GM19328 (cell line): Measurements from ENCODE around the gene SCN7A.
A peak's percentile ranks its signal among the peaks of the same experiment; 100 is the strongest.
"Not testable (repeated sequence)": the region's sequence is repeated elsewhere in the genome, so short reads cannot be mapped to it uniquely, and the experiment has no call there.

Experiments
- ATAC-seq: cut with Tn5 transposase; IDR thresholded peaks from one replicate; pipeline ENCODE4 v1.9.1; 2021; ENCODE audit warnings: mild to moderate bottlenecking, moderate library complexity; ENCODE audit not compliant: unreplicated experiment

Gene SCN7A

DNA sequence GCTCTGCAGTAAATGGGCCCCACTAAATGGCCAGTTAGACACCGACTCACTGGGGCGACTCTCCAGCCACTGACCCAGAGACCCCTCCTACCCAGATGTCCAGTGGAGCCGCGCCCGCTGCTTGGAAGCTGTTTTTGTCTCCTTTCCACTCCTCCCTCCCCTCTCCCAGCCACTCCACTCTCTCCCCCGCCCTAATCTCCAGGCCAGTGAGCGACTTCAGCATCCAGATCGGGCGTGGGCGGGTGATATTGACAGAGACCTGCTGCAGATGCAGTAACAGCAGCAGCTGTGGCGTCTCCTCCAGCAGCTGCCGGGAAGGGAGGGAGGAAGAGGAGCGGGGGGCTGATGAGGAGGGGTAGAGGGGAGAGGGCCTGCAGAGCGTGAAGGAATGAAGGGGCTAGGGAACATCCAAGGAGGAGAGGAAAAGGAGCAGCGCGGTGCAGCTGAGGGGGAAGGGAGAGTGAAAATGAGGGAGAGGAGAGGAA is at the start of gene SCN7A:
SCN7A (minus strand) TSS at position 110 of the 485 bp plus-strand sequence. CDS start 16,553 bp downstream, outside the sequence.
- no peak for ATAC-seq

GRCh38 chr2:166539340-166540162 is 45.5 kb upstream of the SCN7A start:
- peak; percentile 92 for ATAC-seq

DNA sequence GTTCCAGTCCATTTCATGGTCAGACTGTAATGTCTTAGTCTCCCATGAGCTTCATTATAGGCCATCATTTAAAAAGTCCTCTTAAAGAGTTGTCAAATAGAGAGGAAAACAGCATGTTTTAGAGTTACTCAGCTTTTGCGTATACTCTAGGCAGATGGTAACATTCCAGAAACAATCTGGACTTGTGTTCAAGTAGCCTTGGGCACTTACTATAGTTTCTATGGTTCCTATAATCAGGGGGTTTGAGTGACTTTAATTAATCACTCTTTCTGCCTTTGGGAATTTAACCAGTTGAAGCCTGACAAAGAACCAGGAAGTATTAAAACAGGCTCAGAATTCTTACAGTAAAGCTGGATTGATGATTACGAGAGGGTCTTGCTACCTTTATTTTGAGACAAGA is 42.1 kb upstream of the SCN7A start:
- ATAC-seq: no peak

DNA sequence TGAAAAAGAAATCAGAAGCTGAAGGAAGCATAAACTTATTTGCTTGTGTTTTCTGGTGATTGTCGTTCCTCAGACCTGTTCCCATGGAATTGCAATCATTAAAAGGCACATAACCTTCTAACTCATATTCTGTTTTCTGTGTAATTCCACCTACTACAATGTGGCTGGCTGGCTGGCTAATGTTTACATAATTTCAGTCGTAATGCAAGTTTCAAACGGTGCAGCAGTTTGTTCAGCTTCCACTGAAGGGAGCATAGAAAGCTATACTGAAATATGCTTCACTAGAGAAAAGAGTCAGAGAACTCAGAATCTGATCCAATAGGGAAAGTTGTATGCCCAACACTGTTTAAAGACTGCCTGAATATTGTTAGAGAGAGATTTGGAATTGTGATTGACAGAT is 27.1 kb upstream of the SCN7A start:
- no peak for ATAC-seq

GRCh38 chr2:166520604-166521003 is 26.6 kb upstream of the SCN7A start:
- no peak for ATAC-seq

DNA sequence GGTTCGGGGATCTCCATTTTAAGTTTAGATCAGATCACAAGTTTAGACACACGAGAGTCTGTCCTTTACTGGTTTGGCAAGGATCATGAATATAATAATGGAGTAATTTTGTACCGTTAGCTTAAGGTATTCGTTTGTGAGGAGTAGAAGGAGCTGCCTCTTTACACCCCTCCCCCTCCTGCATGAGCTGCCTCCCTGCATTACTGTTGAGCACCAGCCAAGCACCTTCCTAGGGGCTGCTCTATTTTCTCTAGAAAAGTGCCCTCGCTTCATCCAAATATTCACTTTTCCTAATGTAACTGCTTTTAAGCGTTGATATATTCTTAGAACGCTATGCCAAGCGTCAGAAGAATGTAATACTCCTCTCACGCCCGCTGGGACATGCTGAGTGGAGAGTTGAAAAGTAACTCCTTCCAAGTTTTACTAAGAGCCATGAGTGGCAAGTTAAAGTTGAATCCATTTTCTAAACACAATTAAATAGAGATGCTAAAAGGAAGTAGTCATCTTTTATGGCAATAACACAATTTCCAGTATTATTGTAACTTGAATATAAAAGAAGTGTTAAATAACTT is 25.4 kb upstream of the SCN7A start:
- ATAC-seq: no peak

GRCh38 chr2:166518634-166519390 is 24.8 kb upstream of the SCN7A start:
- ATAC-seq: no peak

GRCh38 chr2:166517533-166518061 is 23.5 kb upstream of the SCN7A start:
- no peak for ATAC-seq

DNA sequence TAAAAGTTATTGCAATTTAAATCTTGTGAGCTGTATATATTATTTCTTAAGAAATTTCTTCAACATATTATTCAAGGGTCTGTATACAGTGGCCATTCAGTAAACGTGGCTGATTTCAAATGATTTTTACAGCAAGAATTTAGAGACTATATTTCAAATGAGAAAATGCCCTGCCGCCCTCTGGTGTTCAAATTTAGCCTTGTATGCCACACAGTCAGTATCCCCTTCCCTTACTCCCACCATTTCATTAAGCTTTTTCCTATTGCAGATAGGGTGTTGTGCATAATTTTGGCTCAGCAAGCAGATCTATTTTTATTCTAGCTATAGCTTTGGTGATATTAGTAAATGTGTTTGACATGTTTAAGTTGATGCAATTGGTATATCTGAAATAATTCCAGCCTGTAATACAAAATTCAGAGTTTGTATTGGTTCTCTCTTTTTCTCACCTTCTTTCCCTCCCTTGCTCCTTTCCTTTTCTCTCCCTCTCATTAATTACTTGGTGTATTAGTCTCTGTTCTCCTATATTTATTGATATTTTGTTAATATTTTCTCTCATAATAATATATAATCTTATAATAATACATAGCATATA is 22.8 kb upstream of the SCN7A start:
- no peak for ATAC-seq

DNA sequence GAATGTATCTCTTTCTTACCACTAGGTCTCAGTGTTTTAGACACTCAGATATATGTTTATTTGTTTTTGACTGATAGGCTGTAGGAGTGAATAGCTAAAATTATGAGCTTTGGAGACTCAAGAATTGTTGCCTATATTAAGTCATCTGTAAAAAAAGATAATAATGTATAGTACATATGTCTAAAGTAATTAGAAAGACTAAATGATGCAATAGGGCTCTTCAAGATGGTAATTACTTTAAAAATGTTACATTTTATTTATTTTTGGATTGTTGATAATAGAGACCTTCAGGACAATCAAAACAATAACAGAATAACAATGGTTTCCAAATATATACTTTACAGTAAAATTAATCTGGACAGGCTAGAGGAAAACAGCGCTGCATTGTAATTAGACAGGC is 19.9 kb upstream of the SCN7A start:
- ATAC-seq: no peak

GRCh38 chr2:166499281-166499680 is 5.2 kb upstream of the SCN7A start:
- no peak for ATAC-seq

DNA sequence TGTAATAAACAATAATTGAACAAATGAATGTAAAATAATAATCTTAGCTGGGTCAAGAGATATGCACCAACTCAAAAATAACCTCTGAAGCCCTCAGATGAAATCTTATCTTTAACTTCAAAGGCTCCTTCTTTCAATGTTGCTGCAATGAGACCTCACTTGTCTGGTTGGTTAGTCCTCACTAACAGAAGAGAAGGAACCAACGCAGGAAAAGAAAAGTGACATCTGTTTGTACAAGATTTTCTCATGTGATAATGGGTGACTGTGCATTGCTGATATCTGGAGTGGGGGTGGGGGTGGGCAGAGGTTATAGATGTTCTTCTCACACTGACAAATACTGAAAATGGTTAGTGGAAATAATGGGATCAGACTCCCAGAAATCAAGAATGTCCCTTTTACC is 2.6 kb downstream of the SCN7A start:
- ATAC-seq: no peak

- no peak for ATAC-seq
Observed at GRCh38 chr2:166487171-166487570, 6.9 kb downstream of the SCN7A start.

- no peak for ATAC-seq
Observed at GRCh38 chr2:166485558-166486178, 8.4 kb downstream of the SCN7A start.

- no peak for ATAC-seq
Observed at GRCh38 chr2:166472332-166472731, 21.7 kb downstream of the SCN7A start.

DNA sequence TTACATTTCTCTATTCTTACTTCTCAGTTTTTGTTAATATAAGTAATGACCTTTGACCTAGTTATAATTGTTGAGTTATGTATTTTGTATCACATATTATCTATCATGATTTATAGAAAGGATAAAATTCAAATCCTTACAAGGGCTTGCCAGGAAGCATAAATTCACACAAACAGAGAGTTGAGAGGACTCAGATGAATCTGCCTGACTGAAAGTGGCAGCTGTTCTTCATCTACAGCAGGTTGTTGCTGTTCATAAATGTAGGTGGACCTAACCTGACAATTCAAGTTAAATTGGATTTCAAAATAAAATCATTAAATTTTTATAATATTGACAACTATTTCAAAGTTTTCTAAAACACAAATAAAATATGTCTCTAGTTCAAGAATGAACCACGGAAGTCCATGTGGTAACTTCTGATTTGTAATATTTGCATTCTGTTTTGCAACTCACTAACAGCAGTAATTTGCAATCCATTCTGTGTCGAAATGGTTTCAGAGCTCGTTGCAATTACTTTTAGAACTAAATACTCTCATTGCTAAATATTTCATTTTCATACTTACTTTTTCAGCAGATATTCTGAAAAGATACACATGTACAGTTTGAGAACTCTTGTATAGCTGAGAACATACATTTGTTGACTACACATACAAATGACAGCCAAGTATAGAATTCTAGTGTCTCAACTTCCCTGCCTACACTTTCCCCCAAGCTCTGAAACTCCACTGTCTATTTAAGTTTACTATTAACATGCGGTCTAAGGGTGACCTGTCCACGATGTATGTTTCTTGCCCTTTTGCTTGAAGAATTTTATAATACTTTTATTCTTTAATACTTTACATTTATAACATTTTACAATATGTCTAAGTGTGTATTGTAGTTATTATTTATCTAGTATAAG is 25.7 kb downstream of the SCN7A start:
- ATAC-seq: no peak

- no peak for ATAC-seq
Observed at GRCh38 chr2:166464187-166464586, 29.9 kb downstream of the SCN7A start.

DNA sequence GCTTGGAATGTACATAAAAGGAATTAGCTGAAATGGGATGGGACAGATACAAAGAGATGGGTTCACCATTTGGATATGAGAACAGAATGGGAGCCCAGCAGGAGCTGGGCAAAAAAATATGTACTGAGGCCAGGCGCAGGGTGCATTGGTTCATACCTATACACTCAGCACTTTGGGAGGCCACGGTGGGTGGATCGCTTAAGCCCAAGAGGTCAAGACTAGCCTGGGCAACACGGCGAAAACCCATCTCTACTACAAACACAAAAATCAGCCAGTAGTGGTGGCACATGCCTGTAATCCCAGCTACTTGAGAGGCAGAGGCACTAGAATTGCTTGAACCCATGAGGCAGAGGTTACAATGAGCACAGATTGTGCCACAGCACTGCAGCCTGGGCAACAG is 30.4 kb downstream of the SCN7A start:
- no peak for ATAC-seq

DNA sequence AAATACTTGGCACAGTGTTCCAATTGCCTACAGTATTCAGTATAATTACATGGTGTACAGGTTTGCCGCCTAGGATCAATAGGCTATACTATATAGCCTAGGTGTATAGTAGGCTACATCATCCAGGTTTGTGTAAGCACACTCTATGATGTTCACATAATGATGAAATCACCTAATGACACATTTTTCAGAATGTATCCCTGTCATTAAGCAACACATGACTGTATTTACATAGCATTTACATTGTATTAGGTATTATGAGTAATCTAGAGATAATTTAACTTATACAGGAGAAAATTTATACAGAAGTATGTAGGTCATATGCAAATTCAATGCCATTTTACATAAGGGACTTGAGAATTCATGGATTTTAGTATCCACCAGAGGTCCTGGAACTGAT is 35.4 kb downstream of the SCN7A start:
- ATAC-seq: no peak

DNA sequence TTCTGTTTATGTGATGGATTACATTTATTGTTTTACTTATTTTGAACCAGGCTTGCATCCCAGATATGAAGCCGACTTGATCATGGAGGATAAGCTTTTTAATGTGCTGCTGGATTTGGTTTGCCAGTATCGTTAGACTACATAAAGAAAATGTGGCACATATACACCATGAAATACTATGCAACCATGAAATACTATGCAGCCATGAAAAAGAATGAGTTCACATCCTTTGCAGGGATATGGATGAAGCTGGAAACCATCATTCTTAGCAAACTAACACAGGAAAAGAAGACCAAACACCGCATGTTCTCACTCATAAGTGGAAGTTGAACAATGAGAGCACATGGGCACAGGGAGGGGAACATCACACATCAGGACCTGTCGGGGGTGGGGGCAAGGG is 38.2 kb downstream of the SCN7A start:
- not testable (repeated sequence) for ATAC-seq
